Body of pancreas (tissue), 4 donors: Measurements from ENCODE around the gene PSD4.

Experiments
- POLR2A ChIP-seq, 3 donors: fragments of 450-650 bp; IDR thresholded peaks; one replicate each; pipeline ENCODE4 v1.6.1; 2016; ENCODE audit warnings: antibody characterized with exemption in 3 of 3, mild to moderate bottlenecking in 2 of 3
- TF ChIP-seq, protein P1 (sequence below), 7 experiments: fragments of 450-650 bp in 4 of 7; fragments of 200-600 bp in 3 of 7; sonication (generic) in 3 of 7; IDR thresholded peaks; one replicate each; pipeline ENCODE4 v1.5.1; 2016 to 2019; ENCODE audit warnings: antibody characterized with exemption in 7 of 7

DNA sequence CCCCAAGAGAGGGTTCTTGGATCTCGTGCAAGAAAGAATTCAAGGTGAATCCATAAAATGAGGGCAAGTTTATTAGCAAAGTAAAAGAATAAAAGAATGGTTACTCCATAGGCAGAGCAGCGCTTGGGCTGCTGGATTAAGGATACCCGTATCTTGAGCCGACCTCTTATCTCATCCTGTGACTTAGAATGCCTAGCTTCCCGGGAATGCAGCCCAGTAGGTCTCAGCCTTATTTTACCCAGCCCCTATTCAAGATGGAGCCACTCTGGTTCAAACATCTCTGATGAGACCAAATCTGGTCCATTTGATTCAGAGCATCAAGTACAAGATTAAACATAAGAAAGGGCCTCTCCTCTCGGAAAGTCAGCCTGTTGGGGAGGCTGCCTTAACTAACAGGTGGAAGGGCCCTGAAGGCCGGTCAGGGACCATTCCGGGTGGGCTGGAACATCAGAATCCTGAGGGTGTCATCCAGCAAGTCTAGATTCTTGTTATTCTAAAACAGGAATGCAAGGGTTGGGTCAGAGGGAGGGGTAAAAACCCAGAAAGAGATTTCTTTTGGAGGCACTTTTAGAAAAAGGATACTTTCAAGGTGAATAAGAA lies 5.8 kb downstream of the PSD4 start:
- no peak for TF ChIP-seq POLR2A (IDR thresholded peaks at IDR 0.05)
- TF ChIP-seq, protein P1, sequence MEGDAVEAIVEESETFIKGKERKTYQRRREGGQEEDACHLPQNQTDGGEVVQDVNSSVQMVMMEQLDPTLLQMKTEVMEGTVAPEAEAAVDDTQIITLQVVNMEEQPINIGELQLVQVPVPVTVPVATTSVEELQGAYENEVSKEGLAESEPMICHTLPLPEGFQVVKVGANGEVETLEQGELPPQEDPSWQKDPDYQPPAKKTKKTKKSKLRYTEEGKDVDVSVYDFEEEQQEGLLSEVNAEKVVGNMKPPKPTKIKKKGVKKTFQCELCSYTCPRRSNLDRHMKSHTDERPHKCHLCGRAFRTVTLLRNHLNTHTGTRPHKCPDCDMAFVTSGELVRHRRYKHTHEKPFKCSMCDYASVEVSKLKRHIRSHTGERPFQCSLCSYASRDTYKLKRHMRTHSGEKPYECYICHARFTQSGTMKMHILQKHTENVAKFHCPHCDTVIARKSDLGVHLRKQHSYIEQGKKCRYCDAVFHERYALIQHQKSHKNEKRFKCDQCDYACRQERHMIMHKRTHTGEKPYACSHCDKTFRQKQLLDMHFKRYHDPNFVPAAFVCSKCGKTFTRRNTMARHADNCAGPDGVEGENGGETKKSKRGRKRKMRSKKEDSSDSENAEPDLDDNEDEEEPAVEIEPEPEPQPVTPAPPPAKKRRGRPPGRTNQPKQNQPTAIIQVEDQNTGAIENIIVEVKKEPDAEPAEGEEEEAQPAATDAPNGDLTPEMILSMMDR (IDR thresholded peaks at IDR 0.05): no peak
